SH-SY5Y (cell line): ENCODE data around the gene SHTN1.

Experiments
- GATA2 ChIP-seq: IDR thresholded peaks from 2 replicates; pipeline ENCODE4 v1.6.1; 2011; ENCODE audit warnings: mild to moderate bottlenecking, low read depth, low read length
- GATA3 ChIP-seq: IDR thresholded peaks from 2 replicates; pipeline ENCODE4 v1.6.1; 2011; ENCODE audit warnings: low read depth, mild to moderate bottlenecking, low read length, moderate library complexity

- TF ChIP-seq GATA2 (no peak), GATA3 (no peak)
These were observed 9.3 kb downstream of the SHTN1 start for GRCh38 chr10:116995648-116996047.
